ENCODE measurements around the gene POLL.

DNA sequence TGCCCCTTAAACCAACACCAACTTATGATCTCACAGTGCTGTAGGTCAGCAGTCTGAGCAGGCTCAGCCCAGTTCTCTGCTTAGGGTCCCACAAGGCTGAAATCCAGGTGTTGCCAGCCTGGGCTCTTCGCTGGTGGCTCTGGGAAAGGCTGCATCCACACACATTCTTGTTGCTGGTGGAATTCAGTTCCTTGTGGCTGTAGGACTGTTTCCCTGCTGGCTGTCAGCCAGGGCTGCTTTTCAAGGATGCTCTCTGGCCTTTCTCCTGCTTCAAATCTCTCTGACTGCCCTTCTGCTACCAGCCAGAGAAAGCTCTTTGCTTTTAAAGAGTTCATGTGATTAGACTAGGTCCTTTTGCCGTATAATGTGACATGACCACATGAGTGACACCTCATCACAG lies 15.3 kb downstream of the POLL start:
- TF ChIP-seq, protein P1, sequence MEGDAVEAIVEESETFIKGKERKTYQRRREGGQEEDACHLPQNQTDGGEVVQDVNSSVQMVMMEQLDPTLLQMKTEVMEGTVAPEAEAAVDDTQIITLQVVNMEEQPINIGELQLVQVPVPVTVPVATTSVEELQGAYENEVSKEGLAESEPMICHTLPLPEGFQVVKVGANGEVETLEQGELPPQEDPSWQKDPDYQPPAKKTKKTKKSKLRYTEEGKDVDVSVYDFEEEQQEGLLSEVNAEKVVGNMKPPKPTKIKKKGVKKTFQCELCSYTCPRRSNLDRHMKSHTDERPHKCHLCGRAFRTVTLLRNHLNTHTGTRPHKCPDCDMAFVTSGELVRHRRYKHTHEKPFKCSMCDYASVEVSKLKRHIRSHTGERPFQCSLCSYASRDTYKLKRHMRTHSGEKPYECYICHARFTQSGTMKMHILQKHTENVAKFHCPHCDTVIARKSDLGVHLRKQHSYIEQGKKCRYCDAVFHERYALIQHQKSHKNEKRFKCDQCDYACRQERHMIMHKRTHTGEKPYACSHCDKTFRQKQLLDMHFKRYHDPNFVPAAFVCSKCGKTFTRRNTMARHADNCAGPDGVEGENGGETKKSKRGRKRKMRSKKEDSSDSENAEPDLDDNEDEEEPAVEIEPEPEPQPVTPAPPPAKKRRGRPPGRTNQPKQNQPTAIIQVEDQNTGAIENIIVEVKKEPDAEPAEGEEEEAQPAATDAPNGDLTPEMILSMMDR (IDR thresholded peaks at IDR 0.05) = no peak
- TF ChIP-seq POLR2AphosphoS5 (IDR thresholded peaks at IDR 0.05; ENCODE audit: low read depth, low read length) = no peak

All from Panc1 (cell line).